ENCODE measurements around the gene BTNL3. TPM values are rescaled to one million over a fixed set of nuclear protein-coding genes. Genes with fewer than 3 reads are reported as not detected.
"Not testable (repeated sequence)": the region's sequence is repeated elsewhere in the genome, so short reads cannot be mapped to it uniquely, and the experiment has no call there.

The BTNL3 gene
- total RNA-seq, 1 experiment from 2014 or later, result not detected

DNA sequence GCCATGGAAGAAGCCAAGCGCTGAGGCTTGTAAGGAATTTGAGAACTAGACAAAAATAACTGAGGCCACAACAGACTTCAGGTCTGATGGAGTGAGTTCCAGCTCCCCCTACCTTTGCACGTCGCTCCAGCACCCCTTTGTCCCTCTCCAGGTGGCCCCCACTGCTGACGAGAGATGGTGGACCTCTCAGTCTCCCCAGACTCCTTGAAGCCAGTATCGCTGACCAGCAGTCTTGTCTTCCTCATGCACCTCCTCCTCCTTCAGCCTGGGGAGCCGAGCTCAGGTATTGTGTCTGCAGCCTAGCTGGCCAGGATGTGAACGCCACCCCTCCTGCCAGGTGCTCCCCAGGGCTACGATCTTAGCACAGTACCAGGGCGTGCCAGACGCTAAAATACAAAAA, 56.7 kb downstream of the BTNL3 start:
- no peak overlapping the region for H3K4me3 ChIP-seq
- H3K4me1 ChIP-seq (replicated peaks), result no peaks in the 10 kb centered on the region
- no peaks in the 10 kb centered on the region for H3K9me3 ChIP-seq (replicated peaks)
- no peaks in the 10 kb centered on the region for H3K36me3 ChIP-seq
- no peak for DNase-seq (ENCODE audit: low read depth in 1 of 2, low spot score in 2 of 2)
- H3K27ac ChIP-seq, result no peak overlapping the region
- H3K27me3 ChIP-seq (replicated peaks), result peaks cover 53% of the 10 kb centered on the region

GRCh38 chr5:181045857-181046256, 57.2 kb downstream of the BTNL3 start:
- not testable (repeated sequence) for H3K36me3 ChIP-seq; H3K4me3 ChIP-seq; DNase-seq (ENCODE audit: low read depth in 1 of 2, low spot score in 2 of 2); H3K27ac ChIP-seq; H3K4me1 ChIP-seq (replicated peaks); H3K9me3 ChIP-seq (replicated peaks)
- peaks cover 52% of the 10 kb centered on the region for H3K27me3 ChIP-seq (replicated peaks)

DNA sequence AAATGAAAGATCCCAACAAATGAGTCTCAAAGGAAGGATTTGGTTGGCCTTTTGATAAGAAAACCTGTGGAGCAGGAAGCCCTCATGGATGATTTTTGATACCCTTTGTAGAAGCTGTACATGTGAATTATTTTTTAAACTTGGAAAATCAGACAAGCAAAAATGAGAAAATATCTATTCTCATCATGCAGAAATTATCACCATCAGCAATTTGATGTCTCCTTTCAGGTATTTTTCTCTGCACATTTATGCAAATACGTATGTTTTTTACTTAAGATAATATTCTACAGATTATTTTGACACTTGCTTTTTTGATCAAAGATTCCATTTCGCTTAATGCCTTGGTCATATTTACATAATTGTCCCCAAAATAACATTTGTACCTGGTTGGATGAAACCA, 58.6 kb downstream of the BTNL3 start:
- H3K4me3 ChIP-seq, result no peak overlapping the region
- peaks cover 53% of the 10 kb centered on the region for H3K27me3 ChIP-seq (replicated peaks)

GRCh38 chr5:181047921-181048320, 59.3 kb downstream of the BTNL3 start:
- H3K27me3 ChIP-seq (replicated peaks), result peaks cover 52% of the 10 kb centered on the region
- no peak overlapping the region for H3K4me3 ChIP-seq
- no peak overlapping the region for H3K27ac ChIP-seq
- H3K36me3 ChIP-seq, result no peaks in the 10 kb centered on the region
- DNase-seq (ENCODE audit: low read depth in 1 of 2, low spot score in 2 of 2), result no peak
- H3K4me1 ChIP-seq (replicated peaks), result 0 out of 2 replicates have a peak, but pooled peaks cover 3% of the 10 kb centered on the region
- peaks cover 2% of the 10 kb centered on the region; the same call in 1 of the 2 replicates for H3K9me3 ChIP-seq (replicated peaks)

More for the DNA sequence above, 58.6 kb downstream of the BTNL3 start:
- no peaks in the 10 kb centered on the region for H3K9me3 ChIP-seq (replicated peaks)
- no peaks in the 10 kb centered on the region for H3K4me1 ChIP-seq (replicated peaks)
- H3K27ac ChIP-seq, result no peak overlapping the region
- H3K36me3 ChIP-seq, result no peaks in the 10 kb centered on the region
- DNase-seq (ENCODE audit: low read depth in 1 of 2, low spot score in 2 of 2), result no peak

GRCh38 chr5:181050016-181050415, 61.4 kb downstream of the BTNL3 start:
- H3K4me1 ChIP-seq (replicated peaks), result peaks cover 9% of the 10 kb centered on the region; the same call in 1 of the 2 replicates
- H3K9me3 ChIP-seq (replicated peaks), result peaks cover 7% of the 10 kb centered on the region
- H3K4me3 ChIP-seq, result no peak overlapping the region
- no peak overlapping the region for H3K27ac ChIP-seq
- H3K36me3 ChIP-seq, result no peaks in the 10 kb centered on the region
- H3K27me3 ChIP-seq (replicated peaks), result peaks cover 61% of the 10 kb centered on the region
- no peak for DNase-seq (ENCODE audit: low read depth in 1 of 2, low spot score in 2 of 2)

DNA sequence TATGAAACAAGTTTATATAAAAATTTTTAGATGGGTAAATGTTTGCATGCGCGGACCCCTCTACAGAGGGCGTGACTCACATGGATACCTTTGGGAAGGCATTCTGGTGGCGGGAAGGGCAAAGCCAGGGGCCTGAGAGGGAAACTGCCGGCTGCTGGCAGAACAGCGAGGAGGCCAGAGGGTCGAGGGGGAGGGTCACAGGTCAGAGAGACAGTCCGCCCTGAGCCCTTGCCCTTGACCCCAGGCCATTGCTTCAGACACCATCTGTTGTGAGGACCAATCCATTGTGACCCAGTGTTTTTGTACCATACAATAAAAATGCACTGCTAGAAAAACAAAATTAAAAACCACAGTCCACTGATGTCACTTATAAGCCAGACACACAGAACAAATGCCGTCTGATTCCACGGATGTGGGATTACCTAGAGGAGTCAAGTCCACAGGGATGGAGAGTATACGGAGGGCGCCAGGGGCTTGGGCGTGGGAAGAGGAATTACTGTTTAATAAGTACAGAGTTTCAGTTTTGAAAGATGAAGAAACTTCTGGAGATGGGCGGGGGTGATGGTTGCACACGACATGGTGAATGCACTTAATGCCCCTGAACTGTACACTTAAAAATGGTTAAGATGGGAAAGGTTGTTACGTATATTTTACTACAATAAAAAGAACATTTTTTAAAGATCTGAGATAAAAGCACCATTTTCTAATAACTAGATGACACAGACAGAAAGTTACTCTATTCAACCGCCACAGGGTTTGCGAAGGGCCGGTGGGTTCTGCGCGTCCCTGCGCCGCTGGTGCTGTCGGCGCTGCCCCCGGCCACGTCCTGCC, 63.4 kb downstream of the BTNL3 start:
- no peaks in the 10 kb centered on the region for H3K36me3 ChIP-seq
- H3K9me3 ChIP-seq (replicated peaks), result peaks cover 7% of the 10 kb centered on the region
- H3K4me1 ChIP-seq (replicated peaks), result peaks cover 9% of the 10 kb centered on the region; the same call in 1 of the 2 replicates
- no peak overlapping the region for H3K4me3 ChIP-seq
- H3K27me3 ChIP-seq (replicated peaks), result peaks cover 73% of the 10 kb centered on the region
- H3K27ac ChIP-seq, result no peak overlapping the region
- DNase-seq (ENCODE audit: low read depth in 1 of 2, low spot score in 2 of 2), result no peak

- DNase-seq (ENCODE audit: low read depth in 1 of 2, low spot score in 2 of 2), result no peak
- H3K27me3 ChIP-seq (replicated peaks), result peaks cover 80% of the 10 kb centered on the region
- H3K9me3 ChIP-seq (replicated peaks), result peaks cover 7% of the 10 kb centered on the region
- no peaks in the 10 kb centered on the region for H3K36me3 ChIP-seq
- peaks cover 9% of the 10 kb centered on the region; the same call in 1 of the 2 replicates for H3K4me1 ChIP-seq (replicated peaks)
- H3K4me3 ChIP-seq, result no peak overlapping the region
- no peak overlapping the region for H3K27ac ChIP-seq
Measured at GRCh38 chr5:181052672-181053487, 64.2 kb downstream of the BTNL3 start.

GRCh38 chr5:181053488-181054121, 65.0 kb downstream of the BTNL3 start:
- Histone ChIP-seq H3K4me3 (no peak overlapping the region), H3K9me3 (replicated peaks) (peaks cover 7% of the 10 kb centered on the region), H3K27me3 (replicated peaks) (peaks cover 88% of the 10 kb centered on the region), H3K36me3 (no peaks in the 10 kb centered on the region), H3K4me1 (replicated peaks) (peaks cover 9% of the 10 kb centered on the region; the same call in 1 of the 2 replicates), H3K27ac (no peak overlapping the region)
- no peak for DNase-seq (ENCODE audit: low read depth in 1 of 2, low spot score in 2 of 2)

- Histone ChIP-seq H3K9me3 (replicated peaks) (peaks cover 7% of the 10 kb centered on the region), H3K4me3 (no peak overlapping the region), H3K4me1 (replicated peaks) (peaks cover 9% of the 10 kb centered on the region; the same call in 1 of the 2 replicates), H3K27ac (no peak overlapping the region), H3K36me3 (no peaks in the 10 kb centered on the region), H3K27me3 (replicated peaks) (peaks cover 90% of the 10 kb centered on the region)
- no peak for DNase-seq (ENCODE audit: low read depth in 1 of 2, low spot score in 2 of 2)
Measured at GRCh38 chr5:181054138-181054537, 65.5 kb downstream of the BTNL3 start.

- peaks cover 90% of the 10 kb centered on the region for H3K27me3 ChIP-seq (replicated peaks)
- H3K4me3 ChIP-seq, result no peak overlapping the region
- no peaks in the 10 kb centered on the region for H3K36me3 ChIP-seq
- H3K4me1 ChIP-seq (replicated peaks), result peaks cover 9% of the 10 kb centered on the region; the same call in 1 of the 2 replicates
- H3K27ac ChIP-seq, result no peak overlapping the region
- H3K9me3 ChIP-seq (replicated peaks), result peaks cover 7% of the 10 kb centered on the region
- DNase-seq (ENCODE audit: low read depth in 1 of 2, low spot score in 2 of 2), result no peak
Measured at GRCh38 chr5:181054871-181055459, 66.3 kb downstream of the BTNL3 start.

Other genes starting within 250 kb of the BTNL3 start
- not detected in 2 replicates for gene OR2Y1, start 248.8 kb upstream of the BTNL3 start, total RNA-seq (2014; rRNA removed; shearing (Covaris generic))
- 123 and 135 TPM in 2 replicates for gene MGAT1, start 186.0 kb upstream of the BTNL3 start, total RNA-seq (2014; rRNA removed; shearing (Covaris generic))
- gene ZFP62, start 127.6 kb upstream of the BTNL3 start, total RNA-seq (2014; rRNA removed; shearing (Covaris generic)), result 14.3 and 19.8 TPM in 2 replicates
- gene BTNL8, start 89.7 kb upstream of the BTNL3 start, total RNA-seq (2014; rRNA removed; shearing (Covaris generic)), result not detected in 2 replicates
- gene BTNL9, start 51.4 kb downstream of the BTNL3 start, total RNA-seq (2014; rRNA removed; shearing (Covaris generic)), result not detected in 2 replicates
- not detected in 2 replicates for gene OR2V1, start 142.3 kb downstream of the BTNL3 start, total RNA-seq (2014; rRNA removed; shearing (Covaris generic))
- not detected in 2 replicates for gene OR2V2, start 158.7 kb downstream of the BTNL3 start, total RNA-seq (2014; rRNA removed; shearing (Covaris generic))
- gene TRIM7, start 216.3 kb downstream of the BTNL3 start, total RNA-seq (2014; rRNA removed; shearing (Covaris generic)), result 28.0 and 45.2 TPM in 2 replicates
- gene TRIM41, start 234.4 kb downstream of the BTNL3 start, total RNA-seq (2014; rRNA removed; shearing (Covaris generic)), result 10.6 and 14.0 TPM in 2 replicates

Data from SJSA1 (cell line).